GM18520 (cell line): ENCODE data around the gene MDFIC2.
"Not testable (repeated sequence)": the region's sequence is repeated elsewhere in the genome, so short reads cannot be mapped to it uniquely, and the experiment has no call there.

ENCODE experiments used
- ATAC-seq: cut with Tn5 transposase; IDR thresholded peaks from one replicate; pipeline ENCODE4 v1.9.1; 2021; ENCODE audit not compliant: unreplicated experiment

Gene MDFIC2

GRCh38 chr3:70261283-70261682, 51.2 kb downstream of the MDFIC2 start:
- no peak for ATAC-seq

- no peak for ATAC-seq
Observed at GRCh38 chr3:70256566-70256965, 55.9 kb downstream of the MDFIC2 start.

GRCh38 chr3:70250492-70250891, 61.9 kb downstream of the MDFIC2 start:
- no peak for ATAC-seq

- ATAC-seq, result no peak
Observed at GRCh38 chr3:70249509-70250160, 62.8 kb downstream of the MDFIC2 start.

GRCh38 chr3:70248856-70249255, 63.6 kb downstream of the MDFIC2 start:
- no peak for ATAC-seq

- no peak for ATAC-seq
Observed at GRCh38 chr3:70247955-70248354, 64.5 kb downstream of the MDFIC2 start.

- ATAC-seq, result no peak
Observed at GRCh38 chr3:70245746-70246525, 66.5 kb downstream of the MDFIC2 start.

GRCh38 chr3:70244422-70244821, 68.0 kb downstream of the MDFIC2 start:
- no peak for ATAC-seq

GRCh38 chr3:70242297-70242882, 70.0 kb downstream of the MDFIC2 start:
- no peak for ATAC-seq

- no peak for ATAC-seq
Observed at GRCh38 chr3:70233812-70234211, 78.6 kb downstream of the MDFIC2 start.

GRCh38 chr3:70233112-70233511, 79.3 kb downstream of the MDFIC2 start:
- ATAC-seq, result no peak

GRCh38 chr3:70231266-70231701, 81.2 kb downstream of the MDFIC2 start:
- ATAC-seq, result no peak

- no peak for ATAC-seq
Observed at GRCh38 chr3:70227437-70227836, 85.0 kb downstream of the MDFIC2 start.

- ATAC-seq, result no peak
Observed at GRCh38 chr3:70225146-70225545, 87.3 kb downstream of the MDFIC2 start.

GRCh38 chr3:70224337-70224736, 88.1 kb downstream of the MDFIC2 start:
- no peak for ATAC-seq

GRCh38 chr3:70218471-70218870, 94.0 kb downstream of the MDFIC2 start:
- no peak for ATAC-seq

GRCh38 chr3:70211274-70211673, 101.2 kb downstream of the MDFIC2 start:
- ATAC-seq, result not testable (repeated sequence)

GRCh38 chr3:70201975-70202374, 110.5 kb downstream of the MDFIC2 start:
- no peak for ATAC-seq

GRCh38 chr3:70189884-70190473, 122.5 kb downstream of the MDFIC2 start:
- ATAC-seq, result no peak

- no peak for ATAC-seq
Observed at GRCh38 chr3:70186221-70186620, 126.2 kb downstream of the MDFIC2 start.

GRCh38 chr3:70185661-70186060, 126.8 kb downstream of the MDFIC2 start:
- ATAC-seq, result no peak
